Thyroid gland (tissue), 4 donors: ENCODE measurements around the gene SORD. TPM values are rescaled to one million over a fixed set of nuclear protein-coding genes. Genes with fewer than 3 reads are reported as not detected.

ENCODE experiments used
- DNase-seq, 2 donors: peaks; one replicate each; pipeline ENCODE4 v3.0.0-alpha.2; 2019
- H3K27ac ChIP-seq, 3 donors: fragments of 200-600 bp; sonication (generic); 1 replicate in 2 of 3; 2 replicates in 1 of 3; pipeline ENCODE4 v1.5.1; 2016 to 2019; ENCODE audit warnings: mild to moderate bottlenecking in 1 of 3, moderate library complexity in 1 of 3
- H3K27me3 ChIP-seq: fragments of 200-600 bp; sonication (generic); one replicate; pipeline ENCODE4 v1.5.1; 2019
- H3K36me3 ChIP-seq, 2 donors: fragments of 200-600 bp; sonication (generic); one replicate each; pipeline ENCODE4 v1.5.1; 2016 to 2019
- H3K4me1 ChIP-seq, 2 donors: fragments of 200-600 bp; sonication (generic); one replicate each; pipeline ENCODE4 v1.5.1; 2017 to 2019
- H3K4me3 ChIP-seq, 3 donors: fragments of 200-600 bp; sonication (generic); replicated peaks in 1 of 3; 1 replicate in 2 of 3; 2 replicates in 1 of 3; pipeline ENCODE4 v1.5.1; 2016; ENCODE audit warnings: mild to moderate bottlenecking in 1 of 3
- H3K9me3 ChIP-seq: fragments of 200-600 bp; sonication (generic); one replicate; pipeline ENCODE4 v1.5.1; 2017
- POLR2A ChIP-seq, 2 donors: fragments of 450-650 bp; IDR thresholded peaks; one replicate each; pipeline ENCODE4 v1.6.1; 2017; ENCODE audit warnings: antibody characterized with exemption in 2 of 2, mild to moderate bottlenecking in 2 of 2, moderate library complexity in 1 of 2
- WGBS, 2 donors: methylation state at CpG; one replicate each; pipeline ENCODE4 v1.1.5; 2017; 5-methylcytosine and 5-hydroxymethylcytosine counted together
- intact Hi-C: fragments of 100-400 bp; cut with DNase I; formaldehyde crosslinking; loops from one replicate; pipeline ENCODE4 v1.15.1; 2023
- total RNA-seq, 4 donors: library from RNA; depleted of rRNA; stranded (reverse); fragments of >200 nt; gene quantifications; one replicate each; pipeline ENCODE4 v1.2.3, GENCODE V29; 2016
- TF ChIP-seq, protein P1 (sequence below), 6 experiments: fragments of 200-600 bp in 3 of 6; fragments of 450-650 bp in 3 of 6; sonication (generic) in 3 of 6; IDR thresholded peaks; one replicate each; pipeline ENCODE4 v1.5.1; 2016 to 2019; ENCODE audit warnings: antibody characterized with exemption in 6 of 6, mild to moderate bottlenecking in 2 of 6, inconsistent platforms in 1 of 6, moderate library complexity in 1 of 6

SORD gene
- total RNA-seq, 4 donors from 2014 or later, result 241 to 831 (median 477) TPM

DNA sequence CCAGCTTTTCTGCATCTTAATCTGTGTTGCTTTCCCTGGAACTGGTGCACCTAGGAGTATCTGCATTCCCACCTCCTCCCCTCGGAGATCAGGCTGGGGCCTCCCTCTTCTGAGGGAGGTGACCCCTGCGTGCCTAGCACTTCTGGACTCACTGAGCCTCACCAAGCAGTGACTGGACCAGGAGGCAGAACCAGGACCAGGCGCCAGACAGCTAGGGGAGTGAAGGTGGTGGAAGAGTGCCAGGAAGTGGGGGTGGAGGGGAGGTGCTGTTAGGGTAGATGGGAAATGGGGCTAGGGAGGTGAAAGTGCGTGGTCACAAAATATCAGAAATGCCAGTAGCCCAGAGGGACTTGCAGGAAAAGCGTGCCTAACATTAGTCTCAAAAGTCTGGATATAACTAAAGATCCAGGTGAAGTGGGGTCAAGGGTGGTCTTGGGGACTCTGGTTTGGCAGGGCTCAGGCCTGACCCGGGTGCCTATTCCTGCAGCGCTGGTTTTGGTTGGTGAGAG, 92.4 kb downstream of the SORD start:
- intact Hi-C loops, result loop anchor here (10.0 kb wide), 1 partner anchor 81 kb away; no protein-coding TSS in a partner anchor
- H3K4me1 ChIP-seq, result peaks cover 22 to 49% of the 10 kb centered on the region in 2 donors
- no peaks in the 10 kb centered on the region for H3K27me3 ChIP-seq
- no peak overlapping the region for H3K4me3 ChIP-seq
- H3K36me3 ChIP-seq, result no peaks in the 10 kb centered on the region
- DNase-seq, result peak; percentile 94 to 96
- TF ChIP-seq, protein P1, sequence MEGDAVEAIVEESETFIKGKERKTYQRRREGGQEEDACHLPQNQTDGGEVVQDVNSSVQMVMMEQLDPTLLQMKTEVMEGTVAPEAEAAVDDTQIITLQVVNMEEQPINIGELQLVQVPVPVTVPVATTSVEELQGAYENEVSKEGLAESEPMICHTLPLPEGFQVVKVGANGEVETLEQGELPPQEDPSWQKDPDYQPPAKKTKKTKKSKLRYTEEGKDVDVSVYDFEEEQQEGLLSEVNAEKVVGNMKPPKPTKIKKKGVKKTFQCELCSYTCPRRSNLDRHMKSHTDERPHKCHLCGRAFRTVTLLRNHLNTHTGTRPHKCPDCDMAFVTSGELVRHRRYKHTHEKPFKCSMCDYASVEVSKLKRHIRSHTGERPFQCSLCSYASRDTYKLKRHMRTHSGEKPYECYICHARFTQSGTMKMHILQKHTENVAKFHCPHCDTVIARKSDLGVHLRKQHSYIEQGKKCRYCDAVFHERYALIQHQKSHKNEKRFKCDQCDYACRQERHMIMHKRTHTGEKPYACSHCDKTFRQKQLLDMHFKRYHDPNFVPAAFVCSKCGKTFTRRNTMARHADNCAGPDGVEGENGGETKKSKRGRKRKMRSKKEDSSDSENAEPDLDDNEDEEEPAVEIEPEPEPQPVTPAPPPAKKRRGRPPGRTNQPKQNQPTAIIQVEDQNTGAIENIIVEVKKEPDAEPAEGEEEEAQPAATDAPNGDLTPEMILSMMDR (IDR thresholded peaks at IDR 0.05), result no peak
- TF ChIP-seq POLR2A (IDR thresholded peaks at IDR 0.05), result peak in 1 of 2 donors; percentile 34
- WGBS, 2 donors, result 13 to 28% methylated on average over 7 of the region's 7 CpGs
- peak overlapping the region; percentile 37 to 61 (median 48) for H3K27ac ChIP-seq
- H3K9me3 ChIP-seq, result no peaks in the 10 kb centered on the region

DNA sequence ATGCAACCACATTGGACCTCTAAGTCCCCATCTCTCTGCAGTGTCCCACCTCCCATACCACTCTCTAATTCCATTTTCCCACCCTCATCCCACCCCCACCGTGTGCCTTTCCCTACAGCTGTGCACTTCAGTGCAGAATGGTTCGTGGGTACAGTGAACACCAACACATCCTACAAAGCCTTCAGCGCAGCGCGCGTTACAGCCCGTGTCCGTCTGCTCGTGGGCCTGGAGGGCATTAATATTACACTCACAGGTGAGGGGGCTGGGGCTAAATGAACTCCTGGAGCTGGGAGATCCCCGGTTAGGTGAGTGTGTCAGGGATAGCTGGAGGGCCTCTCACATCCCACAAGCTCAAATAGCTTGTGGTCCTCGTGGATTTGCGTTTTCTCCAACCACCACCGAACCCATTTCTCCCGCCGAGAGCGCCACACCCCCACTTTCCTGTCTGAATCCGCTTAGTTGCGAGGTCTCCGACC, 93.0 kb downstream of the SORD start:
- no peaks in the 10 kb centered on the region for H3K36me3 ChIP-seq
- H3K27me3 ChIP-seq, result no peaks in the 10 kb centered on the region
- peak; percentile 24 for DNase-seq
- 28 to 30% methylated on average over 19 of the region's 19 CpGs for WGBS, 2 donors
- intact Hi-C loops, result loop anchor here (10.0 kb wide), 1 partner anchor 81 kb away; no protein-coding TSS in a partner anchor
- peak overlapping the region; percentile 37 to 61 (median 48) for H3K27ac ChIP-seq
- no peak for TF ChIP-seq POLR2A (IDR thresholded peaks at IDR 0.05)
- TF ChIP-seq, protein P1 (IDR thresholded peaks at IDR 0.05), result no peak
- peaks cover 22 to 49% of the 10 kb centered on the region in 2 donors for H3K4me1 ChIP-seq
- no peaks in the 10 kb centered on the region for H3K9me3 ChIP-seq
- H3K4me3 ChIP-seq, result no peak overlapping the region

DNA sequence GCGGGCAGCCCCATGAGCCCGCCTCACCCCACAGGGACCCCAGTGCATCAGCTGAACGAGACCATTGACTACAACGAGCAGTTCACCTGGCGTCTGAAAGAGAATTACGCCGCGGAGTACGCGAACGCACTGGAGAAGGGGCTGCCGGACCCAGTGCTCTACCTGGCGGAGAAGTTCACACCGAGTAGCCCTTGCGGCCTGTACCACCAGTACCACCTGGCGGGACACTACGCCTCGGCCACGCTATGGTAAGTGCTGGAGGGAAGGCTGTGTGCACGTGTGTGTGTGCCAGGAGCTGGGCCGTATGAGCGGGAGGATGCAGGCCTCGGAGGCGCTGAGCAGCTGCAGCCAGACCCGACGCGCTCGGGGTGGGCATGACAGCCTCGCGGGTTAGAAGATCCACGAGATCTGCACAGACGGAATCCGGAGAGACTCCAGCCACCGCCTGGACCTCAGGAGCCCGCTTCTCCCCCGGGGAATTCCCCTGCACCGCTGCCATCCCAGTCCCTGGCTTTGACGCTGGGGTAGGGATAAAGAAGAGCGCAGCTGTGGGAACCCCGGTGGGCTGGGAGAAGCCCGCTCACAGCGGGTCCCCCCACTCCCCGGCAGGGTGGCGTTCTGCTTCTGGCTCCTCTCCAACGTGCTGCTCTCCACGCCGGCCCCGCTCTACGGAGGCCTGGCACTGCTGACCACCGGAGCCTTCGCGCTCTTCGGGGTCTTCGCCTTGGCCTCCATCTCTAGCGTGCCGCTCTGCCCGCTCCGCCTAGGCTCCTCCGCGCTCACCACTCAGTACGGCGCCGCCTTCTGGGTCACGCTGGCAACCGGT, 93.7 kb downstream of the SORD start:
- H3K9me3 ChIP-seq, result no peaks in the 10 kb centered on the region
- no peaks in the 10 kb centered on the region for H3K36me3 ChIP-seq
- no peaks in the 10 kb centered on the region for H3K27me3 ChIP-seq
- H3K4me3 ChIP-seq, result no peak overlapping the region
- WGBS, 2 donors, result 16 to 18% methylated on average over 35 to 39 of the region's 65 CpGs
- intact Hi-C loops, result loop anchor here (10.0 kb wide), 1 partner anchor 82 kb away; no protein-coding TSS in a partner anchor
- H3K27ac ChIP-seq, result peak overlapping the region; percentile 18 to 61 (median 48)
- peaks cover 22 to 47% of the 10 kb centered on the region in 2 donors for H3K4me1 ChIP-seq
- DNase-seq, result peak; percentile 76 to 77
- TF ChIP-seq, protein P1 (IDR thresholded peaks at IDR 0.05), result peak in 1 of 6 experiments; percentile 16
- no peak for TF ChIP-seq POLR2A (IDR thresholded peaks at IDR 0.05)

DNA sequence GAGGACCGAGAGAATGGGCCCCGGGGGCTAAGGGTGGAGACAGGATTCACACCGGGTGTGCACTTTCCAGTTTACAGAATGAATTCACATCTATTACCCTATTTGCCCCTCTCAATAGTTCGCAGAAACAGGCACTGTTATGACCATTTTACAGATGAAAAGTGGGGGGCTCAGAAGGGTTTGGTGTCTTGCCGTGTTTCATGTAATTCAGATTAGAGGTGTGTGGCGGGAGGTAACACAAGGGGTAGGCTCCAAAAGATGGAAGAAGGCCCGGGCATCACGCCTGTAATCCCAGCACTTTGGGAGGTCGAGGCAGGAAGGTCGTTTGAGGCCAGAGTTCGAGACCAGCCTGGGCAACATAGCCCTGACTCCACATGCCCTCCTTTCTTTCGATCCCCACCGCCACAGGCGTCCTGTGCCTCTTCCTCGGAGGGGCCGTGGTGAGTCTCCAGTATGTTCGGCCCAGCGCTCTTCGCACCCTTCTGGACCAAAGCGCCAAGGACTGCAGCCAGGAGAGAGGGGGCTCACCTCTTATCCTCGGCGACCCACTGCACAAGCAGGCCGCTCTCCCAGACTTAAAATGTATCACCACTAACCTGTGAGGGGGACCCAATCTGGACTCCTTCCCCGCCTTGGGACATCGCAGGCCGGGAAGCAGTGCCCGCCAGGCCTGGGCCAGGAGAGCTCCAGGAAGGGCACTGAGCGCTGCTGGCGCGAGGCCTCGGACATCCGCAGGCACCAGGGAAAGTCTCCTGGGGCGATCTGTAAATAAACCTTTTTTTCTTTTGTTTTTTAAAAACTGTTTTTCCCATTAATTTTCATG, 94.5 kb downstream of the SORD start:
- intact Hi-C loops, result loop anchor here (10.0 kb wide), 1 partner anchor 83 kb away; no protein-coding TSS in a partner anchor
- no peaks in the 10 kb centered on the region for H3K36me3 ChIP-seq
- TF ChIP-seq, protein P1 (IDR thresholded peaks at IDR 0.05), result no peak
- no peak for TF ChIP-seq POLR2A (IDR thresholded peaks at IDR 0.05)
- peaks cover 28 to 47% of the 10 kb centered on the region in 2 donors for H3K4me1 ChIP-seq
- H3K9me3 ChIP-seq, result no peaks in the 10 kb centered on the region
- no peak overlapping the region for H3K4me3 ChIP-seq
- H3K27ac ChIP-seq, result peak overlapping the region; percentile 8 to 61 (median 50)
- no peak for DNase-seq
- no peaks in the 10 kb centered on the region for H3K27me3 ChIP-seq
- WGBS, 2 donors, result 42 to 47% methylated on average over 30 to 33 of the region's 33 CpGs
